GM21526 (cell line): ENCODE measurements around the gene KIF1B.
"Not testable (repeated sequence)": the region's sequence is repeated elsewhere in the genome, so short reads cannot be mapped to it uniquely, and the experiment has no call there.

ENCODE experiments used
- ATAC-seq: cut with Tn5 transposase; IDR thresholded peaks from one replicate; pipeline ENCODE4 v1.9.1; 2021; ENCODE audit warnings: moderate library complexity; ENCODE audit not compliant: unreplicated experiment, low FRiP score

The KIF1B gene

GRCh38 chr1:10189659-10190058 is 20.7 kb upstream of the KIF1B start:
- ATAC-seq = peak; percentile 80

- no peak for ATAC-seq
These were observed 18.1 kb upstream of the KIF1B start for GRCh38 chr1:10192263-10192662.

GRCh38 chr1:10193288-10193687 is 17.1 kb upstream of the KIF1B start:
- ATAC-seq = no peak

- ATAC-seq = no peak
These were observed 14.8 kb upstream of the KIF1B start for GRCh38 chr1:10195570-10195969.

GRCh38 chr1:10196976-10197375 is 13.4 kb upstream of the KIF1B start:
- ATAC-seq = no peak

- ATAC-seq = no peak
These were observed 9.8 kb upstream of the KIF1B start for GRCh38 chr1:10200620-10201019.

GRCh38 chr1:10204003-10204642 is 6.2 kb upstream of the KIF1B start:
- ATAC-seq = no peak

GRCh38 chr1:10205206-10205605 is 5.2 kb upstream of the KIF1B start:
- ATAC-seq = not testable (repeated sequence)

- ATAC-seq = no peak
These were observed 2.6 kb upstream of the KIF1B start for GRCh38 chr1:10207810-10208209.

GRCh38 chr1:10208537-10208936 is 1.8 kb upstream of the KIF1B start:
- no peak for ATAC-seq

GRCh38 chr1:10209590-10209904 is 823 bp upstream of the KIF1B start:
- no peak for ATAC-seq

- ATAC-seq = peak; percentile 4
These were observed 753 bp downstream of the KIF1B start for GRCh38 chr1:10210841-10211804.

GRCh38 chr1:10211805-10212410 is 1.5 kb downstream of the KIF1B start:
- ATAC-seq = no peak

GRCh38 chr1:10212476-10212875 is 2.1 kb downstream of the KIF1B start:
- ATAC-seq = no peak

- no peak for ATAC-seq
These were observed 2.9 kb downstream of the KIF1B start for GRCh38 chr1:10213186-10213705.

GRCh38 chr1:10216090-10216749 is 5.8 kb downstream of the KIF1B start:
- ATAC-seq = no peak

- ATAC-seq = no peak
These were observed 7.5 kb downstream of the KIF1B start for GRCh38 chr1:10217748-10218441.

GRCh38 chr1:10220200-10220599 is 9.8 kb downstream of the KIF1B start:
- ATAC-seq = no peak

GRCh38 chr1:10220657-10221056 is 10.3 kb downstream of the KIF1B start:
- not testable (repeated sequence) for ATAC-seq

- no peak for ATAC-seq
These were observed 15.2 kb downstream of the KIF1B start for GRCh38 chr1:10225573-10225972.
